Neuron (in vitro differentiated cells): ENCODE results near the gene PIEZO2.

Experiments
- H2AFZ ChIP-seq: one replicate; pipeline ENCODE4 v1.6.1; 2013; ENCODE audit warnings: low read depth, mild to moderate bottlenecking, inconsistent platforms, low read length, moderate library complexity
- H3K27me3 ChIP-seq: one replicate; pipeline ENCODE4 v1.6.1; 2013; ENCODE audit warnings: low read length; ENCODE audit not compliant: insufficient read depth
- H3K36me3 ChIP-seq: one replicate; pipeline ENCODE4 v1.6.1; 2013; ENCODE audit warnings: low read length; ENCODE audit not compliant: insufficient read depth
- H3K4me1 ChIP-seq: one replicate; pipeline ENCODE4 v1.6.1; 2013; ENCODE audit warnings: low read length; ENCODE audit not compliant: insufficient read depth
- H3K4me3 ChIP-seq: 2 replicates; pipeline ENCODE4 v1.5.1; 2013; ENCODE audit warnings: mild to moderate bottlenecking, low read length, moderate library complexity
- H3K9me3 ChIP-seq: one replicate; pipeline ENCODE4 v1.6.1; 2013; ENCODE audit warnings: low read length

The PIEZO2 gene

DNA sequence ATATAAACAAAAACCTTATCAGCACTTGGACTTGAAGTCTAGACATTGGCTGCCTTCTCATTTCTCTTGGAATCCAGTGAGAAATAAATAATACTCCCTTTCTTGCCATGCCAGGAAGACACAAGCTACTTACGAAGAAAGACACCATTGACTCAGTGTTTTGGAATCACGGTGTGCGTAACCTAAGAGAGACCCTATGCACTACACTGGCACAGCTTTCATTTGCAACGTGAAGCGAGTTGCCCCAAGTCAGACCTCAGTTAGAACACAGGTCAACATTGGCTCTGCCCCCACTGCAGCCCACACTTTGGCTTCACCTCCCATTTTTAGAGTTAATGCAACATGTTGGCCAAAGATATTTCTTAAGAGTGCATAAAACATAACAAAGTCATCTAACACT lies 54.2 kb downstream of the PIEZO2 start:
- Histone ChIP-seq H3K4me1 (no peaks in the 10 kb centered on the region), H3K9me3 (no peaks in the 10 kb centered on the region)

DNA sequence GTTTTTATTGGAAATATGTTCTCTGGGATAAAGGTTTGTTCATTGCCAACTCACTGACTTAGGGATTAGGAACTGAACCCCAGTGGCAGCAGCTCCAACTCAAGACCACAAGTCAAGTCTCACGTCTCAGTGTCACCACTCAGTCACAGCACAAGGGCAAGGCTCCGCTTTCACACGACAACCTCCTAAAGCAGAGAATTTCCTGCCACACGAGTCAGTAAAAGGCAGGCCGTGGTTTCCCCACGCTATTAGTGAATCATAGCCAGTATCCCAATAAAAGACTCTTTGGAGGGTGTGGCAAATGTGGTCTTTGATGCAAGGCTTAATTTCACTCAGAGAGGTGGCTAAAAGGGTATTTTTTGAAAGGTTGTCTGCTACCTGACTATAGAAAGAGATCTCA lies 57.6 kb downstream of the PIEZO2 start:
- no peaks in the 10 kb centered on the region for H3K9me3 ChIP-seq
- no peak overlapping the region for H3K4me3 ChIP-seq
- H3K4me1 ChIP-seq, result no peaks in the 10 kb centered on the region
- no peaks in the 10 kb centered on the region for H3K36me3 ChIP-seq
- no peaks in the 10 kb centered on the region for H3K27me3 ChIP-seq
- H2AFZ ChIP-seq, result no peak overlapping the region

More for the DNA sequence above, 54.2 kb downstream of the PIEZO2 start:
- H3K4me3 ChIP-seq, result no peak overlapping the region
- H3K36me3 ChIP-seq, result no peaks in the 10 kb centered on the region
- no peaks in the 10 kb centered on the region for H3K27me3 ChIP-seq
- no peak overlapping the region for H2AFZ ChIP-seq

DNA sequence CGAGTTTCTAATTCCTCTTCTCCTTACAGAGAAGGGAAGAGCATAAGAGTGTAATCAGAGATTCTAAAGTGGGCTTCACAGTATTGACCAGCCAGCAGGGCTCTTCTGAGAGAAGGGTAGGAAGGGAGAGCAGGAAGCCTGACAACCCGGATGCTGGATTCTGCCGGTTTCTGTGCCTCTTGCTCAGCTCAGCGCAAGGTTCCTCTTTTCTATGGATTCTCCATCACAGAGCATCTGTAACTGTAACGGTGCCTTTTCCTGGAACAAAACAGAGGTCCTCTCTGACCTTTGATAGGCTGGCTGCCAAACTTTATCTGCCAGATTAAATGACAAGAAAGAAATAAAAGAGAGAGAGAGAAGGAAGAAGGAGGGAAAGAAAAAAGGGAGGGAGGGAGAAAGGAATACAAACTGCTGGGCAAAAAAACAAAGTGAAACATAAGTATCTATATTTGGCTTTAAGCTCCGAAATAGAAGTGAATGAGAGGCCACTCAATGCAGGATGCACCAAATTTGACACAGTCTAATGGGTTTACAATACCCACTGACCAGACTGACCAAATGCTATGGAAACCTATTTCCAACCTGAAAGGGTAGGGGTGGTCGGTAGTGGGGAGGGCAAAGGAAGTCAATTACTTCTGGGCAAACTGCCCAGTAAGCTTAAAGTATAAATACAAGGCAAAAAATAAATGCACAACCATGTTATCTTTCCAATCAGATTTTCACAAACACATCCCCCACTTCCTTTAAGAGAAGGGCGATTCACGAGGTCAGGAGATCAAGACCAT lies 59.2 kb downstream of the PIEZO2 start:
- H3K9me3 ChIP-seq, result no peaks in the 10 kb centered on the region
- no peaks in the 10 kb centered on the region for H3K36me3 ChIP-seq
- no peaks in the 10 kb centered on the region for H3K27me3 ChIP-seq
- no peak overlapping the region for H2AFZ ChIP-seq
- H3K4me1 ChIP-seq, result no peaks in the 10 kb centered on the region
- no peak overlapping the region for H3K4me3 ChIP-seq

DNA sequence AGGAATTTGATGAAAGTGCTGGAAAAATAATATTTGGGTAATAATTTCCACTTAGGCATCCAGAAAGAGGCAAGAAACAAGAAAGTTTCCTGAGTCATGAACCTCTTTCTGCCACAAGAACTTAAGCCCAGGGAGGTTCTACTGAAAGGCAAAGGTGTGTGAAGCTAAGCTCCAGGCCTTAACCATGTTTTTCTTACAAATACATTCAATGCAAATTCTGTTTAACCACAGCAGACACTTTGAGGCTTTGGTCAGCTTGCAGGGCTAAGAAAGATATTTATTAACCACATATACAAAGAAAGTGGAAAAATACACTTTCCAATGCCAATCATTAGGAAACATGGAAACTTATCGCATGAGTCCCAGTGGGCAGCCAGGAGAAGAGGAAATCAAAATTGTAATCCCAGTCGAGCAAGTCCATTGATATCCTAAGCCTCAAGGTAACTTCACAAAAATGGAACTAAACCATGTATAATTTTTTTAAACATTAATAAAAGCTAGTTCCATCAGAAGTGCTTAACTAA lies 68.3 kb downstream of the PIEZO2 start:
- Histone ChIP-seq H3K36me3 (no peaks in the 10 kb centered on the region), H3K4me1 (no peaks in the 10 kb centered on the region)

DNA sequence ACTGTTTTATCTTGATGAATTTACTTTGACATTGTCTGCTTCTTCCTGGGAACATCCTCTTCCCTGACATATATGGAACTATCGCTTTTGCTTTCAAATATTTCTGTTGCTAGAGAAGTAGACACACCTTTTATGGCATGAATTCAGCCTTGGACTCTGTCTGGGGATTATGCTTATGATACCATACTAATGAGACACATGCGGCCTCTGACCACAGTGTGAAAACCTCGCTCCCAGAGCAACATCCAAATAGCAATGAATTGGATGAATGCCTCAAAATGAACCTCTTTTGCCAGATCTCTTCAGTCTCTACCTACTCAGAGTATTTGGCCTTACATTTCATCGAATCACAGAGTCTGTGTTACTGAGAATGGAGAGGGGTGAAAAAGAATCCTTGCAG lies 70.9 kb downstream of the PIEZO2 start:
- Histone ChIP-seq H3K4me3 (no peak overlapping the region), H3K27me3 (no peaks in the 10 kb centered on the region), H2AFZ (no peak overlapping the region), H3K4me1 (no peaks in the 10 kb centered on the region), H3K36me3 (no peaks in the 10 kb centered on the region), H3K9me3 (no peaks in the 10 kb centered on the region)

More for the DNA sequence above, 68.3 kb downstream of the PIEZO2 start:
- no peak overlapping the region for H2AFZ ChIP-seq
- no peaks in the 10 kb centered on the region for H3K27me3 ChIP-seq
- H3K9me3 ChIP-seq, result no peaks in the 10 kb centered on the region
- no peak overlapping the region for H3K4me3 ChIP-seq

DNA sequence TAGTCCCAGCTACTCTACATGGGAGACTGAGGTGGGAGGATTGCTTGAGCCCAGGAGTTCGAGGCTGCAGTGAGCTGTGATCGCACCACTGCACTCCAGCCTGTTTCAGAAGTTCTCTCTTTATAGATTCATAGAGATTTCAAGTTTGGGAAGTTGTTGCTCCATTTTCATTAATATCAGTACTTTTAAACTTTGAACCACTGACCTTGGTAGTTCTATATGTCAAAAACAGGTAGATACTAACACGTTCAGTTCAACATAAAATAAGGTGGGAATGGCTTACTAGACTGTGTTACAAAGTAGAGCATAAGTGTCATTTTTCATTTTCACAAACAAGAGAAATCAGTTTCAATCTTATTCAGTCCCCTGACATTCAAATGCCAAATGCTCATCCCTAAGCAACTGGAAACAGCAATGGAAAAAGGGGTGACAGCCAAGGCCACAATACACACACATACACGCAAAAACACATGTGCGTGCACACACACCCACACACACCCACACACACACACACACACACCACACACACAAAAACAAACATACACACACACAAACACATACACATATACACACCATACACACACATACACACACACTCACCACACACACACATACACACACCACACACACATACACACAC lies 71.7 kb downstream of the PIEZO2 start:
- Histone ChIP-seq H3K9me3 (no peaks in the 10 kb centered on the region), H3K4me1 (no peaks in the 10 kb centered on the region), H2AFZ (no peak overlapping the region), H3K4me3 (no peak overlapping the region), H3K27me3 (no peaks in the 10 kb centered on the region), H3K36me3 (no peaks in the 10 kb centered on the region)

DNA sequence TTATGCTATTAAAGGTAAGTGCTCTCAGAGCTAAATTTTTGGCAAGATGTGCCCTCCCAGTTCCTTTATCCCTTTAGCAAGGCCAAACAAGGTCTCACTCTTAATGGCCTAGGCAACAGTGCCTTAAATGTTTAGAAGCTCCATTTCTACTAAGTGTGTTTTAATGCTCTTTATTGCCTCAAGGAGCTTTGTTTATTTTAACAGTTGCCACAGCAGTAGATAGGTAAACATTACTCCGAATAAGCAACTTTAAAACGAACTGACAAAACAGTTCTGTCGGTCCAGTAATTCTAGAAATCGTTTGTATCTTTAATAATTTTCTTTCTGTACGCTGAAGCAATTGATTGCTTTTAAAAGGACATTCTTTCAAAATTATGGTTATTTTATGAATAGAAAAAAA lies 74.5 kb downstream of the PIEZO2 start:
- H3K36me3 ChIP-seq, result no peaks in the 10 kb centered on the region
- no peaks in the 10 kb centered on the region for H3K4me1 ChIP-seq
- no peaks in the 10 kb centered on the region for H3K27me3 ChIP-seq
- no peak overlapping the region for H3K4me3 ChIP-seq
- no peak overlapping the region for H2AFZ ChIP-seq
- H3K9me3 ChIP-seq, result no peaks in the 10 kb centered on the region

DNA sequence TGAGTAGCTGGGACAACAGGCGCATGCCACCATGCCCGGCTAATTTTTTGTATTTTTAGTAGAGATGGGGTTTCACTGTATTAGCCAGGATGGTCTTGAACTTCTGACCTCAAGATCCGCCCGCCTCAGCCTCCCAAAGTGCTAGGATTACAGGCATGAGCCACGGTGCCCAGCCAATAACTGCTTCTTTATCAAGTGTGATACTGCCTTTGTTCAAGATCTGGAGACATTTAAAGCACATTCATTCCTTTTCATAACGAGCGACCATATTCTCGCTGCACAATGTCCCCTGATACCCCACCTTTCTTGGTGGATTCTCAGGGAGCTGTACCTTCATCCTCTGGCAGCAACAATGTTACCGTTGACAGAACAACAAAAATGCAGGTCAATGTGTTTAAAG lies 75.4 kb downstream of the PIEZO2 start:
- no peak overlapping the region for H2AFZ ChIP-seq

DNA sequence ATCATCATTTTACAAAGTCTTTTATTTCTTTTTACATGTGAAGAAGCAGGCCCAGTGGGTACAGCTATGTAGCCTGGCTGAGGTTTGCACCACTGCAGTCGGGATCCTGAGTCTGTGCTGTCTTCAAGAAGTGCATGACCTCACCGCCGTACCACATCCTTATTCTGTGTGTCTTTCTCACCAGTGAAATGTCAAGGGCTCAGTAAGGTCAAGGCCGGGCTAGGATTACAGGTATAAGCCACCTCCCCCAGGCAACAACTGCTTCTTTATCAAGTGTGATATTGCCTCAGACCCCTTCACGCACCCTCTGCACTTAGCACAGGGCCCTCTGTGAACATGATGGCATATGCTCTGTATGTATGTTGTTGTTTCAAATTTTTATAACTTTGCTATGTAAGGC lies 76.7 kb downstream of the PIEZO2 start:
- Histone ChIP-seq H3K27me3 (no peaks in the 10 kb centered on the region), H3K9me3 (no peaks in the 10 kb centered on the region), H2AFZ (no peak overlapping the region), H3K4me1 (no peaks in the 10 kb centered on the region), H3K36me3 (no peaks in the 10 kb centered on the region), H3K4me3 (no peak overlapping the region)

More for the DNA sequence above, 75.4 kb downstream of the PIEZO2 start:
- Histone ChIP-seq H3K9me3 (no peaks in the 10 kb centered on the region), H3K27me3 (no peaks in the 10 kb centered on the region), H3K4me3 (no peak overlapping the region), H3K36me3 (no peaks in the 10 kb centered on the region), H3K4me1 (no peaks in the 10 kb centered on the region)

DNA sequence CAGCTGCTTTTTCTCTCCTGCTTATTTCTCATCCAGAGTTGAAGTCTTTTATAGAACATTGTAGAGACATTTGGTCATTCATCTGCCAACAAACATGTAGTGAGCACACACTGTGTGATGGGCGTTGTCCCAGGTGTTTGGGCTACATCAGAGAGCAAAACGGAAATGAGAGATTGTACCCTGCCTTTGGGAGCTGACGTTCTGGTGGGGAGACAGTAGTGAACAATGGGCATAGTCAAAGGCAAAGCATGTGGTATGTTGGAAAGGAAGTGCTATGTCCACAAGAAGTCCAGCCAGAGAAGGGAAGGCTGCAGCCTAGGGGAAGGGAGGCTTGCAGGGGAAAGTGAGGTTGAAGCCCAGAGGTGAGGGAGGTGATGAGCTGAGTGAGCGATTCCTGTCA lies 78.1 kb downstream of the PIEZO2 start:
- no peaks in the 10 kb centered on the region for H3K36me3 ChIP-seq

DNA sequence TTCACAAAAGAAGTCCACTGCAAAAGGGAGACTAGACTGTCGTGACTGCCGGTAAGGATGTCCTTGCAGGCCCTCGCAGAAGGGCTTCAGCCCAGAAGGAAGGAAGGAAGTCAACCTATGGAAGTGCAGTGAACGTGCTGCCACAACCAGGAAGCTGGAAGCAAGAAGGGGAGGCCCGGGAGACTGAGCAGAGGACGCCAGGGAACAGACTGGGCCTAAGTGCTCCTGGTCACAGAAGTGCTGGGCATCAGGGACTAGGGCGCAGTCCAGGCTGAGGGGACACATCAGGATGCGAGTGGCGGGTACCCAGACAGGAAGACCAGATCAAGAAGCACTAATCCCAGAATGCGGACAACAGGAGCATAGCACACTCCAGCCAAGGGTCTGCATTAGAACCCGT lies 78.8 kb downstream of the PIEZO2 start:
- H3K4me3 ChIP-seq, result no peak overlapping the region
- H3K4me1 ChIP-seq, result no peaks in the 10 kb centered on the region
- H3K27me3 ChIP-seq, result no peaks in the 10 kb centered on the region

More for the DNA sequence above, 78.1 kb downstream of the PIEZO2 start:
- Histone ChIP-seq H3K9me3 (no peaks in the 10 kb centered on the region), H3K27me3 (no peaks in the 10 kb centered on the region), H3K4me3 (no peak overlapping the region), H3K4me1 (no peaks in the 10 kb centered on the region), H2AFZ (no peak overlapping the region)

DNA sequence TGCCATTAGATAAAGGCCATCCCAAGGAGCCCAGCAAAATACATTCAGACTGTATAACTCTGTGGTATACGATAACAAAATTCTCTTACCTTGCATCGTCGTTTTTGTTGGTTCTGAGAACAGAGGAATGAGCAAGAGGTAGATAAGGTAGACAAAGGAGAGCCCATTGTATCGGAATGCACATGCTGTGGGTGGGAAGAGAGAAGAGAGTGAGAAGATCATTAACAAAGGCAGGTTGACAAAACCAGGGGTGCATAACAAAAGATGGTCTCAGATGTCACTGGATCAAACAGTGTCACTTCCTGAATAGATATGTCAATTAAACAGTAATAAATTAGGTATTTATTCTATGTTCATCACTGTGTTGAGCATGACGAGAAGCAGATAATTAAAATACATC lies 83.3 kb downstream of the PIEZO2 start:
- no peaks in the 10 kb centered on the region for H3K36me3 ChIP-seq

More for the DNA sequence above, 78.8 kb downstream of the PIEZO2 start:
- Histone ChIP-seq H3K36me3 (no peaks in the 10 kb centered on the region), H2AFZ (no peak overlapping the region), H3K9me3 (no peaks in the 10 kb centered on the region)

DNA sequence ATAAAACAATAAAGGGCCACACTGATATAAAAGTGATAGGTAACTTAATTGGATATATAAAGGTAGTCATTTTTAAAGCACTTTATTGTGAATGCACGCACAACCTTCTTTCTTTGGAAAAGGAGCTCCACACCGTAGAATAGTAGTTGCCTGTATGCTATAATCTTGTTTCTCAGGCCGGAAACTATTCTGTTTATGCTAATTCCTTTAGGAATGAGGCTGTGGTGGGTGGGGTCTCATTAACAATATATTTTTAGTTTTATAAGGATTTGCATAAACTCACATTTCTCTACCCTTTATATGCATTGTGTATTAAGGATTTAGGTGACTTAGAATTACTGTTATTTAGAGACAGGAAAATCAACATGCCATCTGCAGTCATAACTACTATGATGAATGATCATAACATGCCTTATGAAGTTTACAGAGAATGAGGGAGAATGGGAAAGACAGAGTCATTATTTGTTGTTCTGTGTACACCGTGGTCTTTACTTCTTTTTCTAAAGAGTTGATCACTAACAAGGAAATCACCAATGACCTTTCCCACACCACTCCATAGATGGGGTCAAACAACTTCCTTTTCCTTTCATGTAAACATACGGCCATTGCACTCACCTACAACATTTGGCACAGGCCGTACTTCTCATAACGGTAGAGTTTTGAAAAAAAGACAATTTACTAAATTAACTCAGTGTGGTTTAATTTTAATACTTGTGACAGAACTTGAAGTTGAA lies 84.5 kb downstream of the PIEZO2 start:
- Histone ChIP-seq H3K9me3 (no peaks in the 10 kb centered on the region), H3K36me3 (no peaks in the 10 kb centered on the region), H3K4me1 (no peaks in the 10 kb centered on the region), H3K4me3 (no peak overlapping the region), H3K27me3 (no peaks in the 10 kb centered on the region), H2AFZ (no peak overlapping the region)

More for the DNA sequence above, 83.3 kb downstream of the PIEZO2 start:
- H3K9me3 ChIP-seq, result no peaks in the 10 kb centered on the region
- H2AFZ ChIP-seq, result no peak overlapping the region
- no peaks in the 10 kb centered on the region for H3K4me1 ChIP-seq
- no peaks in the 10 kb centered on the region for H3K27me3 ChIP-seq
- H3K4me3 ChIP-seq, result no peak overlapping the region
